ENCODE results near the gene BICDL1. TPM values are rescaled to one million over a fixed set of nuclear protein-coding genes. Genes with fewer than 3 reads are reported as not detected.

Gene BICDL1
- total and polyA plus RNA-seq, 2 donors from 2014 or later: 60.5 to 101 TPM

DNA sequence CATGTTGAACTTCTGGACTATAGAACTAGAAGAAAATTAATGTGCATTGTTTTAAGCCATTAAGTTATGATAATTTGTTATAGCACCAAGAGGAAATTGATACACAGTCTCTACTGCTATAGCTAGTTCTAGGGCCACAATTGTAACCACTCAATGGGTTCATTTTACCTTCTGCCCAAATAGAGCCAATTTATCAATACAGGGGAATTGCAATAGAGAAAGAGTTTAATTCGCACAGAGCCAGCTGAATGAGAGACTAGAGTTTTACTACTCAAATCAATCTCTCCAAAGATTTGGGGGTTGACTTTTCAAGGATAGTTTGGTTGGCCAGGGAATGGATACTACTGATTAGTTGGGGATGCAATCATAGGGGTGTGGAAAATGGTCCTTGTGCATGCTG lies 31.9 kb upstream of the BICDL1 start:
- H3K4me1 ChIP-seq (ENCODE audit: control insufficient read depth in 2 of 3, insufficient read depth in 2 of 3, low read depth in 1 of 3, low read length in 3 of 3): no peaks in the 10 kb centered on the region
- H3K9me3 ChIP-seq (ENCODE audit: control insufficient read depth in 2 of 3, insufficient read depth in 1 of 3, low read length in 3 of 3): peaks cover 0 to 25% (median 8%) of the 10 kb centered on the region in 3 donors
- no peaks in the 10 kb centered on the region for H3K27me3 ChIP-seq (ENCODE audit: control insufficient read depth, insufficient read depth, low read length)
- H3K4me3 ChIP-seq (ENCODE audit: low read length in 3 of 3): no peak overlapping the region
- no peak for FAIRE-seq
- TF ChIP-seq CTCF (IDR thresholded peaks at IDR 0.05; ENCODE audit: borderline replicate concordance, extremely low read depth, insufficient read depth): no peak
- no peaks in the 10 kb centered on the region for H3K36me3 ChIP-seq (ENCODE audit: control insufficient read depth in 2 of 3, insufficient read depth in 3 of 3, low read length in 3 of 3)
- H3K9ac ChIP-seq (ENCODE audit: low read length in 3 of 3): no peak overlapping the region
- no peak overlapping the region for H3K27ac ChIP-seq (ENCODE audit: low read depth in 2 of 2, low read length in 2 of 2)
- intact Hi-C loops (cut with DNase I): no loop called here
- no peak for DNase-seq

GRCh38 chr12:119959435-119959834 lies 29.6 kb upstream of the BICDL1 start:
- no peaks in the 10 kb centered on the region for H3K27me3 ChIP-seq (ENCODE audit: control insufficient read depth, insufficient read depth, low read length)

DNA sequence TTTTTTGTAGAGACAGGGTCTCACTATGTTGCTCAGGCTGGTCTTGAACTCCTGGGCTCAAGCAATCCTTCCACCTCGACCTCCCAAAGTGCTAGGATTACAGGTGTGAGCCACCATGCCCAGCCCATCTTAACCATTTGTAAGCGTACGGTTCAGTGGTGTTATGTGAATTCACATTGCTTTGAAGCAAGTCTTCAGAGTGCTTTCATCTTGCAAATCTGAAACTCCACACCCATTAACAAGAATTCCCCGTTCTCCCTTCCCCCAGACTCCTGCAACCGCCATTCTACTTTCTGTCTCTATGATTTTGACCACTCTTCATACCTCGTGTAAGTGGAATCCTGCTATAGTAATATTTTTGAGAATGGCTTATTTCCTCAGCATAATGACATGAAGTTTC lies 24.9 kb upstream of the BICDL1 start:
- H3K27me3 ChIP-seq (ENCODE audit: control insufficient read depth, insufficient read depth, low read length): no peaks in the 10 kb centered on the region
- H3K36me3 ChIP-seq (ENCODE audit: control insufficient read depth in 2 of 3, insufficient read depth in 3 of 3, low read length in 3 of 3): no peaks in the 10 kb centered on the region
- peaks cover 0 to 24% (median 4%) of the 10 kb centered on the region in 3 donors for H3K4me1 ChIP-seq (ENCODE audit: control insufficient read depth in 2 of 3, insufficient read depth in 2 of 3, low read depth in 1 of 3, low read length in 3 of 3)
- H3K9me3 ChIP-seq (ENCODE audit: control insufficient read depth in 2 of 3, insufficient read depth in 1 of 3, low read length in 3 of 3): no peaks in the 10 kb centered on the region
- DNase-seq: no peak
- no peak overlapping the region for H3K9ac ChIP-seq (ENCODE audit: low read length in 3 of 3)
- TF ChIP-seq CTCF (IDR thresholded peaks at IDR 0.05; ENCODE audit: borderline replicate concordance, extremely low read depth, insufficient read depth): no peak
- peak overlapping the region in 1 of 2 donors; percentile 41 for H3K27ac ChIP-seq (ENCODE audit: low read depth in 2 of 2, low read length in 2 of 2)
- FAIRE-seq: no peak
- H3K4me3 ChIP-seq (ENCODE audit: low read length in 3 of 3): no peak overlapping the region
- intact Hi-C loops (cut with DNase I): no loop called here

More at GRCh38 chr12:119959435-119959834, 29.6 kb upstream of the BICDL1 start:
- intact Hi-C loops (cut with DNase I): no loop called here
- no peak overlapping the region for H3K4me3 ChIP-seq (ENCODE audit: low read length in 3 of 3)
- no peak for FAIRE-seq
- DNase-seq: no peak
- peaks cover 0 to 4% (median 0%) of the 10 kb centered on the region in 3 donors for H3K4me1 ChIP-seq (ENCODE audit: control insufficient read depth in 2 of 3, insufficient read depth in 2 of 3, low read depth in 1 of 3, low read length in 3 of 3)
- H3K27ac ChIP-seq (ENCODE audit: low read depth in 2 of 2, low read length in 2 of 2): peak overlapping the region in 1 of 2 donors; percentile 28
- peaks cover 0 to 25% (median 8%) of the 10 kb centered on the region in 3 donors for H3K9me3 ChIP-seq (ENCODE audit: control insufficient read depth in 2 of 3, insufficient read depth in 1 of 3, low read length in 3 of 3)
- H3K36me3 ChIP-seq (ENCODE audit: control insufficient read depth in 2 of 3, insufficient read depth in 3 of 3, low read length in 3 of 3): no peaks in the 10 kb centered on the region
- TF ChIP-seq CTCF (IDR thresholded peaks at IDR 0.05; ENCODE audit: borderline replicate concordance, extremely low read depth, insufficient read depth): no peak
- no peak overlapping the region for H3K9ac ChIP-seq (ENCODE audit: low read length in 3 of 3)

DNA sequence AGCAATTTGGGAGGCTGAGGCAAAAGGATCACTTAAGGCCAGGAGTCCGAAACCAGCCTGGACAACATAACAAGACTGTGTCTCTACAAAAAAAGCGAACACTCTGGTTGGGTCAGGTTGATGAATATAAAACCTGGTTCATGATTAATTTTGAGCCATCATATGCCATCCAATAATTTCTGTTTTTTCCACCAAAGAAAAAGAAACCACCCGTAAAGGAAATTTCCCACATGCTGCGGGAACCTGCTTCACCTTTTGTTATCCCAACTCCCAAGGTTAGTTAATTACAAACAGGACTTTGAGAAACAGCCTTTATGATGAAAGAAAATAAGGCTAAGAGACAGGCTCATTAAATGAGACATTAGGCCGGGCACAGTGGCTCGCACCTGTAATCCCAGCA lies 24.1 kb upstream of the BICDL1 start:
- Histone ChIP-seq H3K9ac (ENCODE audit: low read length in 3 of 3) (peak overlapping the region in 1 of 3 donors; percentile 26), H3K27ac (ENCODE audit: low read depth in 2 of 2, low read length in 2 of 2) (peak overlapping the region; percentile 75 to 87), H3K36me3 (ENCODE audit: control insufficient read depth in 2 of 3, insufficient read depth in 3 of 3, low read length in 3 of 3) (no peaks in the 10 kb centered on the region), H3K4me1 (ENCODE audit: control insufficient read depth in 2 of 3, insufficient read depth in 2 of 3, low read depth in 1 of 3, low read length in 3 of 3) (peaks cover 0 to 24% (median 4%) of the 10 kb centered on the region in 3 donors), H3K9me3 (ENCODE audit: control insufficient read depth in 2 of 3, insufficient read depth in 1 of 3, low read length in 3 of 3) (no peaks in the 10 kb centered on the region), H3K4me3 (ENCODE audit: low read length in 3 of 3) (peak overlapping the region in 1 of 3 donors; percentile 4), H3K27me3 (ENCODE audit: control insufficient read depth, insufficient read depth, low read length) (no peaks in the 10 kb centered on the region)
- intact Hi-C loops (cut with DNase I): no loop called here
- peak in 2 of 5 donors; percentile 37 to 51 for DNase-seq
- no peak for TF ChIP-seq CTCF (IDR thresholded peaks at IDR 0.05; ENCODE audit: borderline replicate concordance, extremely low read depth, insufficient read depth)
- FAIRE-seq: peak; percentile 63
